GM23338 (cell line): Measurements from ENCODE around the gene C12orf56. TPM values are rescaled to one million over a fixed set of nuclear protein-coding genes. Genes with fewer than 3 reads are reported as not detected.

Source experiments
- ATAC-seq: fragments of 200-7000 bp; cut with Tn5 transposase; 3 replicates; pipeline ENCODE4 v1.9.1; 2020
- DNase-seq: peaks from one replicate; pipeline ENCODE4 v3.0.0-alpha.2; 2015; ENCODE audit warnings: low spot score
- H2AFZ ChIP-seq: fragments of 200-600 bp; sonication (generic); 2 replicates; pipeline ENCODE4 v1.8.0; 2016; ENCODE audit warnings: antibody characterized with exemption, mild to moderate bottlenecking, moderate library complexity
- H3F3A ChIP-seq: fragments of 200-600 bp; sonication (generic); replicated peaks from 2 replicates; pipeline ENCODE4 v1.8.0; 2017; ENCODE audit warnings: antibody characterized with exemption, mixed run types, low read depth
- H3K27ac ChIP-seq: fragments of 200-600 bp; sonication (generic); 2 replicates; pipeline ENCODE4 v1.6.1; 2016; ENCODE audit warnings: low read depth
- H3K27me3 ChIP-seq: fragments of 200-600 bp; sonication (generic); 2 replicates; pipeline ENCODE4 v1.8.0; 2016; ENCODE audit warnings: mild to moderate bottlenecking, mixed run types, moderate library complexity; ENCODE audit not compliant: insufficient read depth
- H3K36me3 ChIP-seq: fragments of 200-600 bp; sonication (generic); 2 replicates; pipeline ENCODE4 v1.8.0; 2016; ENCODE audit warnings: mild to moderate bottlenecking; ENCODE audit not compliant: insufficient read depth
- H3K4me1 ChIP-seq: fragments of 200-600 bp; sonication (generic); 2 replicates; pipeline ENCODE4 v1.8.0; 2016; ENCODE audit warnings: mild to moderate bottlenecking, moderate library complexity; ENCODE audit not compliant: insufficient read depth
- H3K4me2 ChIP-seq: fragments of 200-600 bp; sonication (generic); 2 replicates; pipeline ENCODE4 v1.7.1; 2017; ENCODE audit warnings: mixed run types
- H3K4me3 ChIP-seq: fragments of 200-600 bp; sonication (generic); 2 replicates; pipeline ENCODE4 v1.6.1; 2016; ENCODE audit warnings: mixed run types
- H3K79me2 ChIP-seq: fragments of 200-600 bp; sonication (generic); replicated peaks from 2 replicates; pipeline ENCODE4 v1.8.0; 2017; ENCODE audit warnings: mild to moderate bottlenecking; ENCODE audit not compliant: insufficient read depth
- H3K9me2 ChIP-seq: fragments of 200-600 bp; sonication (generic); 2 replicates; pipeline ENCODE4 v1.8.0; 2017; ENCODE audit not compliant: insufficient read depth
- H4K20me1 ChIP-seq: fragments of 200-600 bp; sonication (generic); replicated peaks from 2 replicates; pipeline ENCODE4 v1.8.0; 2017; ENCODE audit warnings: mild to moderate bottlenecking; ENCODE audit not compliant: insufficient read depth
- H3K27ac Mint-ChIP-seq: 2 replicates; pipeline ENCODE4 v1.8.0; 2020; ENCODE audit warnings: inconsistent platforms, mild to moderate bottlenecking, moderate library complexity, mixed read lengths
- H3K27me3 Mint-ChIP-seq: 3 replicates; pipeline ENCODE4 v1.8.0; 2022; ENCODE audit warnings: low read depth, mild to moderate bottlenecking, moderate library complexity, mixed read lengths, inconsistent platforms; ENCODE audit not compliant: insufficient read depth, poor library complexity
- H3K36me3 Mint-ChIP-seq: 3 replicates; pipeline ENCODE4 v1.8.0; 2021; ENCODE audit warnings: low read depth, mild to moderate bottlenecking, inconsistent platforms, moderate library complexity, mixed read lengths
- H3K4me1 Mint-ChIP-seq: 3 replicates; pipeline ENCODE4 v1.8.0; 2020; ENCODE audit warnings: mild to moderate bottlenecking, inconsistent platforms, mixed read lengths
- H3K4me3 Mint-ChIP-seq: 3 replicates; pipeline ENCODE4 v1.8.0; 2021; ENCODE audit warnings: moderate library complexity, mild to moderate bottlenecking, inconsistent platforms, mixed read lengths
- H3K9me3 Mint-ChIP-seq: 3 replicates; pipeline ENCODE4 v1.8.0; 2020; ENCODE audit warnings: moderate library complexity, mild to moderate bottlenecking, inconsistent platforms, mixed read lengths
- CREB1 ChIP-seq: fragments of 250-450 bp; sonication (Bioruptor Pico); IDR thresholded peaks from 2 replicates; pipeline ENCODE4 v1.5.0; 2020; ENCODE audit warnings: low read depth, mild to moderate bottlenecking, moderate library complexity
- CTCF ChIP-seq, 2 experiments: fragments of 200-600 bp in 1 of 2; sonication (generic) in 1 of 2; conservative IDR thresholded peaks; 2 replicates each; pipeline versions ENCODE4 v1.5.1 to v1.6.1; 2016 to 2017; ENCODE audit warnings: antibody characterized with exemption in 2 of 2, low read depth in 2 of 2, mild to moderate bottlenecking in 2 of 2, moderate library complexity in 1 of 2
- EZH2phosphoT487 ChIP-seq: fragments of 200-600 bp; sonication (generic); IDR thresholded peaks from one replicate; pipeline ENCODE4 v1.8.1; 2018; ENCODE audit warnings: antibody characterized with exemption; ENCODE audit not compliant: unreplicated experiment
- JUNB ChIP-seq: IDR thresholded peaks from one replicate; pipeline ENCODE4 v1.6.1; 2016; ENCODE audit warnings: antibody characterized with exemption; ENCODE audit not compliant: unreplicated experiment
- NANOG ChIP-seq: IDR thresholded peaks from 2 replicates; pipeline ENCODE4 v1.6.1; 2016; ENCODE audit warnings: antibody characterized with exemption, borderline replicate concordance
- REST ChIP-seq: IDR thresholded peaks from one replicate; pipeline ENCODE4 v1.6.1; 2018; ENCODE audit warnings: antibody characterized with exemption; ENCODE audit not compliant: unreplicated experiment
- ZNF114 ChIP-seq: fragments of 250-450 bp; sonication (Bioruptor Pico); IDR thresholded peaks from 2 replicates; pipeline ENCODE4 v1.5.0; 2020; ENCODE audit warnings: mild to moderate bottlenecking, moderate library complexity
- ZNF331 ChIP-seq: fragments of 250-450 bp; sonication (Bioruptor Pico); IDR thresholded peaks from 2 replicates; pipeline ENCODE4 v1.5.0; 2020; ENCODE audit warnings: low read depth, mild to moderate bottlenecking, moderate library complexity
- ZNF462 ChIP-seq: fragments of 250-450 bp; sonication (Bioruptor Pico); IDR thresholded peaks from 2 replicates; pipeline ENCODE4 v1.5.0; 2020; ENCODE audit warnings: mild to moderate bottlenecking, moderate library complexity
- polyA plus RNA-seq: library from polyadenylated mRNA; unstranded; fragments of >200 nt; fragmentation: Nextera tagmentation; extraction: Ambion mirVana; gene quantifications from 2 replicates; pipeline ENCODE4 v1.2.1, GENCODE V29; 2016
- total RNA-seq: library from RNA; depleted of rRNA; stranded (reverse); fragments of >200 nt; shearing (Covaris generic); gene quantifications from 2 replicates; pipeline ENCODE4 v1.2.3, GENCODE V29; 2014

C12orf56 gene
- total and polyA plus RNA-seq, 2 experiments from 2014 or later: 6.4 to 9.3 TPM

GRCh38 chr12:64284256-64284655, 106.3 kb downstream of the C12orf56 start (continued):
- TF ChIP-seq ZNF462 (CRISPR knock-in tag) (no peak), CTCF (conservative IDR thresholded peaks at IDR 0.05; ENCODE audit: low read depth in 2 of 2) (no peak), ZNF114 (CRISPR knock-in tag) (no peak), NANOG (no peak), EZH2phosphoT487 (no peak), JUNB (no peak)

- H3K4me1 Mint-ChIP-seq: peaks cover 7% of the 10 kb centered on the region
- ATAC-seq (no peak), DNase-seq (no peak)
- Histone ChIP-seq H3K9me2 (no peaks in the 10 kb centered on the region), H4K20me1 (no peaks in the 10 kb centered on the region), H3K27me3 (no peaks in the 10 kb centered on the region), H3F3A (no peaks in the 10 kb centered on the region), H3K27ac (no peak overlapping the region), H2AFZ (no peak overlapping the region), H3K4me2 (no peak overlapping the region), H3K4me1 (peaks cover 3% of the 10 kb centered on the region; the same call in 1 of the 2 replicates), H3K36me3 (no peaks in the 10 kb centered on the region), H3K4me3 (no peak overlapping the region), H3K79me2 (no peaks in the 10 kb centered on the region)
- H3K27me3 Mint-ChIP-seq: peaks cover 3% of the 10 kb centered on the region
- no peak overlapping the region for H3K27ac Mint-ChIP-seq
- no peaks in the 10 kb centered on the region for H3K36me3 Mint-ChIP-seq
- no peaks in the 10 kb centered on the region for H3K9me3 Mint-ChIP-seq
- H3K4me3 Mint-ChIP-seq: no peak overlapping the region
- TF ChIP-seq ZNF331 (CRISPR knock-in tag): no peak
- no peak for TF ChIP-seq CREB1 (CRISPR knock-in tag)
- TF ChIP-seq REST: no peak
Measured at GRCh38 chr12:64278421-64278820, 112.1 kb downstream of the C12orf56 start.
